NCI-H2196 treated with DMSO at 0.1 percent for 48 hours (cell line): ENCODE results near the gene STX19.
"Not testable (repeated sequence)": the region's sequence is repeated elsewhere in the genome, so short reads cannot be mapped to it uniquely, and the experiment has no call there.

Experiments
- DNase-seq: peaks from one replicate; lab custom pipeline; 2025; ENCODE audit not compliant: unreplicated experiment; lab: John Stamatoyannopoulos, UW

STX19 gene

GRCh38 chr3:93979850-93980676, 48.3 kb downstream of the STX19 start, which contains the start of gene ARL13B:
ARL13B (plus strand) TSS chr3:93980155; CDS start chr3:93980424, 269 bp downstream.
- DNase-seq, result peak; percentile 99

DNA sequence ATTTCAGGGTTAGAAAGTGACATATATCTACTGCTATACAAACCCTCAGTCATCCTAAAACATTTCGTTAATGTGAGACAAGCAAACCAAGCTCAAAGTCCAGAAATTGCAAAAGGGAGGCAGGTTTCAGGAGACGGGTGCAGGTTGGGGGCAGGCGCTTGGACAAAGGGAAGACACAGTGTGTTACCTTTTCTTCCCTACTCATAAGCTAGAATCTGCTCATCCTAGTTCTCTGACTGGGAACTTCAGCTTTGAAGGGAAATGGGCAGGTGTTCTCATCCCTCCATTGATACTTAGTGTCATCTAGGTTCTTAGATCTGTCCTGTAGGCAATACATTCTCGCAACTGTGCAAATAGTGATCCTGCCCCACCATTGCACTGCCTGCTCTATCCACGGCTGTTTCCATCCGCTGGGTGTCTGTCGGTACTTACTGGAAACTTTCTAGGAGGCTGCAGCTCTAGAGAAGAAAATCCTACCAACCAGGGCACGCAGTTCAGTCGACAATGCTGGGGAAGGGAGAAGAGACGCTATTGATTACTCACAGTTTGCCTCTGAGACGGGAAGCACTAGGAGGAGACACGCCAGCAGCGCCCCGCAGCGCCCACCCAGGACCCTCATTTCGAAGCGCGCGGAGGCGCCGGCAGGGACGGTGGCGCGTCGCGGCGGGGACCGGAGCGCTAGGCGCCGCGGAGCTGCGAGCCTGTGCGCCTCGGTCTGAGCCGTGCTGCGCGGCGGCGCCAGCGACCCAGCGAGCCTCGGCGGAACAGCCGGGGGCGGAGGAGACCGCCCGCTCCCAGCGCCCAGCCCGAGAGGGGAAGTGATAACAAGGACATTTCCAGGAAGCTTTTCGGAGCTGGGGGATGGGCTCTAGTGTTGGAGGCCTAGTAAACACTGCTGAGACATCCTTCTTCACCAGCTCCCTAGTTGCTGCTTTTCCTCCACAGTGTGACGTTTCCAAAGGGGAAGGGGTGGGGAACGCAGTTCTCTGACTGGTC, 55.0 kb downstream of the STX19 start, which contains the start of gene PROS1:
Gene PROS1 (minus strand): TSS at position 766 of the 996 bp plus-strand sequence. CDS start 147 bp downstream, at position 619.
- DNase-seq, result no peak

- no peak for DNase-seq
Measured at GRCh38 chr3:93969997-93970396, 58.4 kb downstream of the STX19 start.

DNA sequence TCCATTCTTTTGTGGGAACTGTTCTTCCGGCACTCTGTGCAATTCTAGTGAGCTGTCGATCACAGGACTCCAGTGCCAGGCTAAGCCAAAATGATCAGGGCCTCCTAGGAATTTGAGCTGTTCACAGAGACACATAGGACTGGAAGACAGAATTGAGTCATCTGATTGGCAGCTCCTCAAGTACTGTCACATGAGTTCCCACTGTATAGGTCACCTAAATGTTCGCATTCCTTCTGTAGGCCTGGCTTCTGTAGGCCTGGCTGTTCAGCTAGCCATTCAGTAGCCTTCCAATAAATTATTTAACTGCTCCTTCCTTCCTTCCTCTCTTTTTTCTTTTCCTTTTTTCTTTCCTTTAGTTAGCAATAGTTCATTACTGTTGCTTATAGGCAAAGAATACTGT, 59.0 kb downstream of the STX19 start:
- DNase-seq, result no peak

DNA sequence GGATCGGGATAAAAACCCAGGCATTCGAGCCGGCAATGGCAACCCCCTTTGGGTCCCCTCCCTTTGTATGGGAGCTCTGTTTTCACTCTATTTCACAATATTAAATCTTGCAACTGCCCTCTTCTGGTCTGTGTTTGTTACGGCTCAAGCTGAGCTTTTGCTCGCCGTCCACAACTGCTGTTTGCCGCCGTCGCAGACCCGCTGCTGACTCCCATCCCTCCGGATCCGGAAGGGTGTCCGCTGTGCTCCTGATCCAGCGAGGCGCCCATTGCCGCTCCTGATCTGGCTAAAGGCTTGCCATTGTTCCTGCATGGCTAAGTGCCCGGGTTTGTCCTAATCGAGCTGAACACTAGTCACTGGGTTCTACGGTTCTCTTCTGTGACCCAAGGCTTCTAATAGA, 63.3 kb downstream of the STX19 start:
- not testable (repeated sequence) for DNase-seq
